ENCODE measurements around the gene USB1.

DNA sequence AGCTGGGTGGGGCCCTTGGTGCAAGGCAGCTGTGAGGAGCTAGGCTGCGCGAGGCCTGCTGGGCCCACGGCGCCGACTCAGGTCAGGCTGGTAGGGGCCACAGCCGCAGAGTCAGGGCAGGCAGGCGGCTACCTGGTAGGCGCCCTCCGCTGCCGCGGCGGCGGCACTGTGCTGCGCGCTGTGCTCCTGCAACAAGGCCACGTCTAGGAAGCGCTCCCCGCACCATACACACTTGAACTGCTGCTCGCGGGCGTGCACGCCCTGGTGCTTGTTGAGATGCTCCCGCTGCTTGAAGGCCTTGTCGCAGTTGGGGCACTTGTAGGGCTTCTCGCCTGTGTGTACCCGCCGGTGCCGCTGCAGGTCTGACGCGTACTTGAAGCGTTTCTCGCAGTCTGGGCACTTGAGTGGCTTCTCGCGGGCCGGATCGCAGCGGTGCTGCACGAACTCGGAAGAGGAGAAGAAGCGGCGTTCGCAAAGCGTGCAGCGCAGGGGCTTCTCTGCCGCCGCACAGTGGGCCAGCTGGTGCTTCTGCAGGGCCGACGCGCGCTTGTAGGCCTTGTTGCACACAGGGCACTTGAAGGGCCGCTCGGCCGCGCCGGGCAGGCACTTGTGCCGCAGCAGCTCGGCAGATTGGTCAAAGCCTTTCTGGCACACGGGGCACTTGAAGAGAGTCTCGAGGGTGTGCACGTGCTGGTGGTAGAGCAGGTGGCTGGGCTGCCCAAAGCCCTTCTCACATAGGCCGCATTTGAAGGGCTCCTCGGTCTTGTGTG, 4.6 kb upstream of the USB1 start:
- no peak for TF ChIP-seq EZH2 (IDR thresholded peaks at IDR 0.05; ENCODE audit: borderline replicate concordance, low read depth, low read length, poor library complexity, severe bottlenecking)
- TF ChIP-seq, protein P1, sequence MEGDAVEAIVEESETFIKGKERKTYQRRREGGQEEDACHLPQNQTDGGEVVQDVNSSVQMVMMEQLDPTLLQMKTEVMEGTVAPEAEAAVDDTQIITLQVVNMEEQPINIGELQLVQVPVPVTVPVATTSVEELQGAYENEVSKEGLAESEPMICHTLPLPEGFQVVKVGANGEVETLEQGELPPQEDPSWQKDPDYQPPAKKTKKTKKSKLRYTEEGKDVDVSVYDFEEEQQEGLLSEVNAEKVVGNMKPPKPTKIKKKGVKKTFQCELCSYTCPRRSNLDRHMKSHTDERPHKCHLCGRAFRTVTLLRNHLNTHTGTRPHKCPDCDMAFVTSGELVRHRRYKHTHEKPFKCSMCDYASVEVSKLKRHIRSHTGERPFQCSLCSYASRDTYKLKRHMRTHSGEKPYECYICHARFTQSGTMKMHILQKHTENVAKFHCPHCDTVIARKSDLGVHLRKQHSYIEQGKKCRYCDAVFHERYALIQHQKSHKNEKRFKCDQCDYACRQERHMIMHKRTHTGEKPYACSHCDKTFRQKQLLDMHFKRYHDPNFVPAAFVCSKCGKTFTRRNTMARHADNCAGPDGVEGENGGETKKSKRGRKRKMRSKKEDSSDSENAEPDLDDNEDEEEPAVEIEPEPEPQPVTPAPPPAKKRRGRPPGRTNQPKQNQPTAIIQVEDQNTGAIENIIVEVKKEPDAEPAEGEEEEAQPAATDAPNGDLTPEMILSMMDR (conservative IDR thresholded peaks at IDR 0.05; ENCODE audit: low read depth, low read length): no peak
